ENCODE measurements around the gene TBC1D14. TPM values are rescaled to one million over a fixed set of nuclear protein-coding genes. Genes with fewer than 3 reads are reported as not detected.

Gene TBC1D14
- total RNA-seq, 1 donor = 39.4 TPM

DNA sequence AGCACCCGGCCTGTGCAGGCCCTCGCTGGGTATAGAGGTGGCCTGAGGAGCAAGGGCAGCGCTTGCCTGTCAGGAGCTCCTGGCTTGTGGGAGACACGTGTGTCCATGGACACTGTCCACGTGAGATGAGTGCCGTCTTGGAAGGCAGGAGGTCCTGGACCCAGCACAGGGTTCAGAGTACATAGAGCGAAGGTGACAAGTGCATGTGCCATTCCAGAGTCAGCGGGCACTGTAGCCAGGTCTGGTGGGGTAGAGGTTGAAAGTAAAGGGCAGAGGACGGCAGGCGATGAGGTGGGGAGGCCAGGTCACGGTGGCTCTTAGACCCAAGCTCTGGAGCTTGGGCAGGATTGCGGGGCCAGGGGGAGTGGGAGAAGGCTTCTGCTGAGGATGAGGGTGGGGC, 105.2 kb downstream of the TBC1D14 start:
- Histone ChIP-seq H3K4me3 (ENCODE audit: insufficient read depth, low read length) (no peak overlapping the region), H3K4me1 (ENCODE audit: insufficient read depth, low read length) (no peaks in the 10 kb centered on the region), H3K36me3 (ENCODE audit: insufficient read depth, low read length) (peaks cover 31% of the 10 kb centered on the region), H3K27ac (ENCODE audit: low read depth, low read length) (no peak overlapping the region), H3K79me2 (ENCODE audit: insufficient read depth, low read length) (no peaks in the 10 kb centered on the region), H4K20me1 (ENCODE audit: insufficient read depth, low read length) (no peaks in the 10 kb centered on the region), H3K4me2 (ENCODE audit: insufficient read depth, low read length) (no peak overlapping the region), H3K9me3 (ENCODE audit: low read depth, low read length) (no peaks in the 10 kb centered on the region), H3K27me3 (ENCODE audit: insufficient read depth, low read length) (no peaks in the 10 kb centered on the region), H2AFZ (ENCODE audit: low read length) (no peak overlapping the region)
- TF ChIP-seq, protein P1, sequence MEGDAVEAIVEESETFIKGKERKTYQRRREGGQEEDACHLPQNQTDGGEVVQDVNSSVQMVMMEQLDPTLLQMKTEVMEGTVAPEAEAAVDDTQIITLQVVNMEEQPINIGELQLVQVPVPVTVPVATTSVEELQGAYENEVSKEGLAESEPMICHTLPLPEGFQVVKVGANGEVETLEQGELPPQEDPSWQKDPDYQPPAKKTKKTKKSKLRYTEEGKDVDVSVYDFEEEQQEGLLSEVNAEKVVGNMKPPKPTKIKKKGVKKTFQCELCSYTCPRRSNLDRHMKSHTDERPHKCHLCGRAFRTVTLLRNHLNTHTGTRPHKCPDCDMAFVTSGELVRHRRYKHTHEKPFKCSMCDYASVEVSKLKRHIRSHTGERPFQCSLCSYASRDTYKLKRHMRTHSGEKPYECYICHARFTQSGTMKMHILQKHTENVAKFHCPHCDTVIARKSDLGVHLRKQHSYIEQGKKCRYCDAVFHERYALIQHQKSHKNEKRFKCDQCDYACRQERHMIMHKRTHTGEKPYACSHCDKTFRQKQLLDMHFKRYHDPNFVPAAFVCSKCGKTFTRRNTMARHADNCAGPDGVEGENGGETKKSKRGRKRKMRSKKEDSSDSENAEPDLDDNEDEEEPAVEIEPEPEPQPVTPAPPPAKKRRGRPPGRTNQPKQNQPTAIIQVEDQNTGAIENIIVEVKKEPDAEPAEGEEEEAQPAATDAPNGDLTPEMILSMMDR (IDR thresholded peaks at IDR 0.05; ENCODE audit: extremely low read depth, low read depth, low read length) = no peak
- DNase-seq (ENCODE audit: insufficient read length, low spot score, missing footprints) = peak; percentile 68

DNA sequence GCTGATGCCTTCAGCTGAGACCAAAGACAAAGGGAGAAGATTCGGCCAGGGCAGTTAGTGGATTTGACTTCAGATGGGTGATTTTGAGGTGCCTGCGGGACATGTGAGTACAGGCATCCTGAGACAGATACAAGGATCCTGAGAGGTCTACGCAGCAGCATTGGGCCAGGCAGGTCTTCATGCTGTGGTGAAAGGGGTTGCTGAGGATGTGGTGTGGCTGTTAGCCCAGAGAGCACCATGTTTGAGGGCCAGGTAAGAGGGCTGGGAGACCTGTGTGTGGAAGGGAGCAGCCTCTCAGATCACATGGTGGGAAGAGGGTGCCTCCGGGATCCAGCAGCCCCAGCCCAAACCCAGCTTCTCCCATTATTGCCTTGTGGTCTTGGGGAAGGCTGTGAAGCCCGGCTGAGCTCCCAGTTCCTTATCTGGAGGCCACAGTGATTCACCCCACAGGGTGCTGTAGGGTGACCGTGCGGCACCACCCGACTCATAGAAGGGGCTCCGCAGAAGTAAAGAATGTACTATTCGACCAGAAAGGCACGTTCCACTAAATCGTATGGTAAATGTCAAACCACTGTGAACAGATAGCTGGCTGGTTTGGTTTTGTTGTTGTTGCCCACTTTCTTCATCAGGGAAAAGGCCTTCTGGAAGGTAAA, 105.9 kb downstream of the TBC1D14 start:
- H2AFZ ChIP-seq (ENCODE audit: low read length) = no peak overlapping the region
- no peaks in the 10 kb centered on the region for H3K9me3 ChIP-seq (ENCODE audit: low read depth, low read length)
- no peak overlapping the region for H3K4me2 ChIP-seq (ENCODE audit: insufficient read depth, low read length)
- H3K36me3 ChIP-seq (ENCODE audit: insufficient read depth, low read length) = peaks cover 28% of the 10 kb centered on the region
- no peak overlapping the region for H3K4me3 ChIP-seq (ENCODE audit: insufficient read depth, low read length)
- no peaks in the 10 kb centered on the region for H3K27me3 ChIP-seq (ENCODE audit: insufficient read depth, low read length)
- TF ChIP-seq, protein P1 (IDR thresholded peaks at IDR 0.05; ENCODE audit: extremely low read depth, low read depth, low read length) = no peak
- DNase-seq (ENCODE audit: insufficient read length, low spot score, missing footprints) = peak; percentile 37
- H3K4me1 ChIP-seq (ENCODE audit: insufficient read depth, low read length) = no peaks in the 10 kb centered on the region
- H4K20me1 ChIP-seq (ENCODE audit: insufficient read depth, low read length) = no peaks in the 10 kb centered on the region
- H3K79me2 ChIP-seq (ENCODE audit: insufficient read depth, low read length) = no peaks in the 10 kb centered on the region
- no peak overlapping the region for H3K27ac ChIP-seq (ENCODE audit: low read depth, low read length)

DNA sequence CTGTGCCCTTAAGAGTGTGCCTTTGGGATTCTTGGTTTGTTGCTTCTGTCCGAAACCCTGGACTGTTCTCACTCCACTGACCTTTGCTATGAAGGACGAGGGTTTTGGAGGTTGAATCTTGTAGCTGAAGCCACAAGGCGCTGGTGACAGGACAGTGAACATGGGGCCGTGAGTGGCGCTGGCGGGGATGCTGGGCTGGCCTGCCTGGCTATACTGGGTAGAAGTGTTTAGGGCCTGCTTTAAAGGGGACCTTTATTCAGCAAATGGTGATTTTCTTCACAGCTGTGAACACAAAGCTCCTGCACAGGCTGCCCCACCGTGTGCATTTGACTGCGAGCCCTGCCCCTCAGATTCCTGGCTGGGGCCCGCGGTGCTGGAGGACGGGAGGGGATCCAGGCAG, 106.5 kb downstream of the TBC1D14 start:
- TF ChIP-seq, protein P1 (IDR thresholded peaks at IDR 0.05; ENCODE audit: extremely low read depth, low read depth, low read length) = no peak
- Histone ChIP-seq H3K4me1 (ENCODE audit: insufficient read depth, low read length) (no peaks in the 10 kb centered on the region), H3K36me3 (ENCODE audit: insufficient read depth, low read length) (peaks cover 23% of the 10 kb centered on the region), H3K27me3 (ENCODE audit: insufficient read depth, low read length) (no peaks in the 10 kb centered on the region), H2AFZ (ENCODE audit: low read length) (no peak overlapping the region), H3K9me3 (ENCODE audit: low read depth, low read length) (no peaks in the 10 kb centered on the region), H3K27ac (ENCODE audit: low read depth, low read length) (no peak overlapping the region), H4K20me1 (ENCODE audit: insufficient read depth, low read length) (no peaks in the 10 kb centered on the region), H3K4me2 (ENCODE audit: insufficient read depth, low read length) (no peak overlapping the region), H3K79me2 (ENCODE audit: insufficient read depth, low read length) (no peaks in the 10 kb centered on the region), H3K4me3 (ENCODE audit: insufficient read depth, low read length) (no peak overlapping the region)
- peak; percentile 35 for DNase-seq (ENCODE audit: insufficient read length, low spot score, missing footprints)

DNA sequence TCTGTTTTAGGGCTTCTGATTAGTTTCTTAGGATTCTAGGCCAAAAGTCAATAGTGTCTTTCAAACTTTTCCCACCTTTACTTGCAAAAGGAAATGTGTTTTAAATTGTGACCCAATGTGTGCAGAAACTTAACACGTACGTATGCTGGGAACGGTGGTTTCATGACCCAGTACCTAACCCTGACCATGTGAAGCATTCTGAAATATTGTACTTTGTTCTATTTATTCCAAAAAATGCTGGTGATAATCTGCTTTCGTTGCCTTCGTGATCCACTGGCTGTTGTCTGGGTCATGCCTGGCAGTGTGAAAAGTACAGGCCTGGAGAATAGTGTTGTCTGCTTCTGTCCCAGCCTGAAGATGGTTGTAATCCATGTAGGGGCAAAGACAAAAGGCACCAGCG, 106.9 kb downstream of the TBC1D14 start:
- no peak overlapping the region for H3K4me3 ChIP-seq (ENCODE audit: insufficient read depth, low read length)
- no peak overlapping the region for H3K27ac ChIP-seq (ENCODE audit: low read depth, low read length)
- no peaks in the 10 kb centered on the region for H3K4me1 ChIP-seq (ENCODE audit: insufficient read depth, low read length)
- H4K20me1 ChIP-seq (ENCODE audit: insufficient read depth, low read length) = no peaks in the 10 kb centered on the region
- H3K9me3 ChIP-seq (ENCODE audit: low read depth, low read length) = no peaks in the 10 kb centered on the region
- TF ChIP-seq, protein P1 (IDR thresholded peaks at IDR 0.05; ENCODE audit: extremely low read depth, low read depth, low read length) = no peak
- no peak overlapping the region for H3K4me2 ChIP-seq (ENCODE audit: insufficient read depth, low read length)
- H3K79me2 ChIP-seq (ENCODE audit: insufficient read depth, low read length) = no peaks in the 10 kb centered on the region
- H3K36me3 ChIP-seq (ENCODE audit: insufficient read depth, low read length) = peaks cover 23% of the 10 kb centered on the region
- no peak for DNase-seq (ENCODE audit: insufficient read length, low spot score, missing footprints)
- no peak overlapping the region for H2AFZ ChIP-seq (ENCODE audit: low read length)
- no peaks in the 10 kb centered on the region for H3K27me3 ChIP-seq (ENCODE audit: insufficient read depth, low read length)

Measured in osteoblast (primary cell).